ENCODE results near the gene MRGPRD.
"Not testable (repeated sequence)": the region's sequence is repeated elsewhere in the genome, so short reads cannot be mapped to it uniquely, and the experiment has no call there.

Gene MRGPRD

DNA sequence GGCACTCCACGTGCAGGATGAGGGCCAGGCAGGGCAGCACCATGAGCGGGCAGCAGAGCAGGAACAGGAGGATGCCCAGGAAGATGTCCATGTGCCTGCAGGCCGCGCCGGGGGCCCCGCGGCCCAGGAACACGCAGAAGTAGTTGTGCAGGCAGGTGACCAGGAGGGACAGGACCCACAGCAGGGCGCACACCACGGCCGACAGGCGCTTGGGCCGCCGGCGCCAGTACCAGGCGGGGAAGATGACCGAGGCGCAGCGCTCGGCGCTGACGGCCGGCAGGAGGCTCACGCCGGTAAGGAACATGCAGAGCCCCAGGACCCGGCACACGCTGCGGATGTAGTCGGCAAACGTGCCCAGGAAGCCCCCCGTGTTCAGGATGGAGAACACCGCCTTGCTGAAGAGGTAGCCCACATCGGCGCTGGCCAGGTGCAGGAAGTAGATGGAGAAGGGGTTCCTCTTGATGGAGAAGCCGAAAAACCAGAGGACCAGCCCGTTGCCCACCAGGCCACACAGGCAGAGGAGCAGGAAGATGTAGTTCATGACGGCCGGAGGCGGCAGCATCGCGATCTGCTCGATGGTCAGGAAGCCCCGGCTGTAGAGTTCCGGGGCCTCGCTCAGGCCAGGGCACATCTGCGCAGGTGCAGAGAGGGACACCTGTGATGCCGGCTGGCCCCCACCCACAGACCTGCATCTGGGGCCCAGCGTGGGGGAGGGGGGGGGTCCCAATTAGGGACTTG, 25.0 kb upstream of the MRGPRD start:
- DNase-seq: no peak

DNA sequence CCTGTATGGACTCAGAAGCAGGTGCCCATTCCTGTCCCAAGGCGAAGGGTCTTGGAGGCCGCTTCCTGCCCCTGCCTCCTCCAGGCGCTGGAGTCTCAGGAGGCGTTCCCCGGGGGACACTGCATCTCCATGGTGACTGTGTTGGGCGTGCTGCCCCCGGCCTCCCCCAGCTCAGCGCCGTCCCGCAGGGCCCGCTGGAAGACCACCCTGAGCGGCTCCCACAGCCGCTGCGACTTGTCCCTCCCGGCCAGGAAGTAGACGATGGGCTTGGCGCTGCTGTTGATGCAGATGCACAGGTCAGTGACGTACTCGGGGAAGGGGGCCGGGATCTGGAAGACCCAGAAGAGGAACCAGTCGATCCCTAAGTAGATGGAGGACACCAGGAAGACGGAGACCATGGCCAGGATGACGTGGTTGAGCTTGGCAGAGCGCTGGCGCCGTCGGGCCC, 24.4 kb upstream of the MRGPRD start:
- DNase-seq: no peak

DNA sequence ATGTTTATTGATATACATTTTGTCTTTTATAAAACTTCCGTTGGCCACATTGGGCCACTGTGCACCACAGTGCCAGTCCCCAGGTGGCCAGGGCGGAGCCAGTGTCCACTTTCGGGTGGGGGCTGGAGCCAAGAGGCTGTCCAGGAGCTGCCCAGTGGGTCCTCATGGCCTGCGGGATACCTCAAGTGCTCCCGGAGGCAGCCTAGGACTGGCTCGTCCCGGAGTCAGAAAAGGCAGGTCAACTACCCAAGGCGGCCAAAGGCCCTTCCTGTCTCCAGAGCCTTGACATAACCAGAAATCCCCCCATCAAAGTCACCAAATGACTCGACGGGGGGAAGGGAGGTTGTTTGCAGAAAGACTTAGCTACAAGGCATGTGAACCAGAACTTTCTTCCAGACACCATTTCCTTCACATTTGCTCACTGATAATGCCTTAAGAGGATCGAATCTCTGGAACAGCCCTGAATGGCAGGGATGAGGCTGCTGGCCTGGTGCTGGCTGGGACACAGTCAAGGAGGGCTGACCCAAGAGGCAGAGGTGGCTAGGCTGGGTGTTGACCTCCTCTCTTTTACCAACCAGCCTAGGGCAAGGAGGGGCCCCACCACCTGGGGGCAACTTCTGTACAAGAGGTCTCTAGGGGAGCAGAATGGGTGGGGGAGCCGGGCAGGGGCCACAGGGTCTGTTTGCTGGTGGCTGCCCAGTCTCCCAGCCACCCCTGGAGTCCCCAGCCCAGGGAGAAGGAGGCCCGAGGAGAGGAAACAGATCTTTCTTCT, 23.8 kb upstream of the MRGPRD start:
- DNase-seq: no peak

DNA sequence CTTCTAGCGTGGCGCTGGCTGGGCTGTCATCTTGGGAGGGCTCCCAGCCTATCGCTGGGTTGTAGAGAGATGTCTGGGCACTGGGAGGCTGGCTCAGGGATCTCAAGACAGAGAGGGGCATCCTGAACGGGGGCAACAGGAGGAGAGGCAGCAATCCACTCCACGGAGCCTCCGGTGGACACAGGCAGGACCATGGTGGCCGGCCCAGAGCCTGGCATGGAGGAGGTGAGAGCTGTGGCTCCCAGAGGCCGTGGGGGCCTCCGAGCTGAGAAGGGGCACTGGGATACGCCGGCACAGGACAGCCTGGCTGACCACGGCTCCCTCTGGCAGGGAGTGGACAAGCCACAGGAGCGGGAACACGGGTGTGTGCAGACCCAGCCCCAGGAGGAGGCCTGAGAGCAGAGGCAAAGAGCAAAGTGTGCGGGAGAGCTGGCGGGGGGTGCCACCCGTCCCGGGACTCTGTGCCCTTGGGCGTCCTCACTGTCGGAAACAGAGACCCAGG, 23.1 kb upstream of the MRGPRD start:
- no peak for DNase-seq

DNA sequence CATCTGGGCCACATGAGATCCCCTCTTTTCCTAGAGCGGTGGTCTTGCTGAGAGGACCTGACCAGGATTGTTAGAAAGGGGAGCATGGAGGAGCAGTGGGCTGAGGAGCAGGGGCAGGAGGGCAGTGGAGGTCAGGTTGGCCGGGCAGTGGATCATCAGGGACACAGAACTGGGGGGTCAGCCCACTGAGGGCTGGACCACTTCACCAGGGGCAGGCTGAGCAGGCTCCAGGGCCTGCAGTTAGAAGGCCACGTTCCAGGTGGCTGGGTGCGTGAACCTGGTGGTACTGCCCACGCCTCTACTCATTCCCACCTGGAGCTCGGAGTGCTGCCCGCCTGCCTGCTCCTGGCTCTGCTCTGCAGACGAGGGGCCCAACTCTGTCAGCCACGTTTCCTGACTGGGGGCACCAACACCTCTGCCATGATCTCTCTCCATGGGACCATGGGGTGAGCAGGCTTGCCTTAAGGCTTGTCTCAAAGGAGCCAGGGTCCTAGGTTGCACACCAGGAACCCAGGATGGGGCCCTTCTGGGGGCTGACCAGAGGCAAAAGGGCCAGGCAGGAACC, 22.6 kb upstream of the MRGPRD start:
- no peak for DNase-seq

DNA sequence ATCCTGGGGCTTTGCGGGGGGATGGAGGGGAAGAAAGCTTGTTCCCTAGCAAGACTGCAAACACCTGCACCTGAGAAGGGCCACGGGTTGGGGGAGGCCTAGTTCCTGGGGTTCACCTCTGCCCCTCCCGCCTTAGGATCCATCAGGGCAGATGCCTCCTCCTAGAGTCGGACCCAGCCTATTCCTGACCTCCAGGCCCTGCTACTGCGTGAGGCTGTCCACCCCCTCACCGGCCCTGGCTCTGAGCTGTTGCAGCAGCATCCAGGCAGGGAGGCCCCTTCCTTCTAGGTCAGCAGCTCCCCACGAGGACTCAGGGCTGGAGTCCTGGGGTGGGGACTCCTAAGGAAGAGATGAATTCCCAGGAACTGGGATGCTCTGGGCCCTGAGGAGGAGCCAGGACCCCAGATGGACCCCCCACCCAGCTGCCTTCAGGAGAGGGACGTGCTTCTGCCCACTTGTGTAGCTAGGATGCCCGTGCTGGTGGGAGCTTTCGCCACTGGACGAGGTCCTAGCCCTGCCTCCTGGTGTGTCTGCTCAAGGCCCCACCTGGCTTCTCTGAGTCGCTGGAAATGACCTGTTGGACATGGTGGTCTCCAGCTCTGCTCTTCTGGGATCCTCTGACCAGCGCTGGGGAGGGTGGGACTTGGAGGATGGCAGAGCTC, 21.9 kb upstream of the MRGPRD start:
- no peak for DNase-seq

DNA sequence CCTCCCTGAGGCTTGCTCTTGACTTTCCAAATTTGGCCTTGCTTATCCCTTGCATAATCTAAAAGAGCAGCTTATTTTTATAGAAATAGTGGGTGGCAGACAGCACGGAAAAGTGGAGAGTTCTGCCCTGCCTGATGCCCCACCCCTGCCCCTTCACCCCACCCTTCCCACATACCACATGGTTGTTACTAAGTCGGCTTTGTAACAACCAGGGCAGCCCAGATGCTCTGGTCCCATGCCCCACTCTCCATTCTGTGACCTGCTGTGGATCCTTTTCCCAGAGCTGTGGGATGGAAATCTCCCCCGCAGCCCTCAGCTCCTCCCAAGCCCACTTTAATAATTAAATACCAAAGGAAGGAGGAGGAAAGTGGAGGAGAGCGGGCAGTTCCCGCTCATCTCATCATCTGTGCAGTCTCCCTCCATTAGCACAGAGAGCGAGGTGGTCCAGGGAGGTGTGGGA, 21.4 kb upstream of the MRGPRD start:
- no peak for DNase-seq

DNA sequence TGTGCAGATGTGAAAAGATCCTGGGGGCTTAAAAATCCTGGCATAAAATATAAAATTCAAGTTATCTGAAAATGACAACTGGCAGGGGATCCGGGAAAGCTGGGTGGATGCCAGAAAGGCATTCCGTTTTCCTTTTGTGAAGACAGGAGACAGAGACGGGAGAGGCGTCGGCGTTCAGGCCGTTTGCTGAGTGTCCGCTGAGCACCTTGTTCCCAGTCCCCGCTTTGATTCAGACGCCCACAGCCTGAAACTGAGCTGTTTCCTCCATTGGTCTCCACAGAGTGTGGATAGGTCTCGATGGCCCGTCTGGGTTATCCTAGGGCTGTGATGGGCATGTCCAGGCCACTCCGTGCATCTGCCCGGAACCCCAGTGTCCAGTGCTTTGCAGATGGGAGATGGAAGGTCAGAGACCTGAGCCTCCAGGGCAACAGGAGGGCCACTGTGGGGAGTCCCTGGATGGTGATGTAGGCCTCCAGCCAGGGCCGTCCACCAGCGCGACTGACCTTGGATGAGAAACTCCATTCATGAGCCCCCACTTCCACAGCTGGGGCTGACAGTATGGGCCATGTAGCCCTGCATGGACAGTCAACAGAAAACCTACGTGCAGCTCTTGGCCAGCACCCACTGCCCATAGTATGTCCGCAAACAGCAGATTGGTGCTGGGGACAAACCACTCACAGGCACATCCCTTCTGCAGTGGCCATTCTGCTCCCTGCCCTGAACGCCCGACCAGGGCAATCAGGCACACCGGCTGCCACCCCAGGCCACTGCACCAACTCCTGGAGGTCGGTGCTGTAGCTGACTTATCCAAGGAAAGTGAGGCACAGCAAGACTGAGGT, 20.7 kb upstream of the MRGPRD start:
- DNase-seq: no peak

DNA sequence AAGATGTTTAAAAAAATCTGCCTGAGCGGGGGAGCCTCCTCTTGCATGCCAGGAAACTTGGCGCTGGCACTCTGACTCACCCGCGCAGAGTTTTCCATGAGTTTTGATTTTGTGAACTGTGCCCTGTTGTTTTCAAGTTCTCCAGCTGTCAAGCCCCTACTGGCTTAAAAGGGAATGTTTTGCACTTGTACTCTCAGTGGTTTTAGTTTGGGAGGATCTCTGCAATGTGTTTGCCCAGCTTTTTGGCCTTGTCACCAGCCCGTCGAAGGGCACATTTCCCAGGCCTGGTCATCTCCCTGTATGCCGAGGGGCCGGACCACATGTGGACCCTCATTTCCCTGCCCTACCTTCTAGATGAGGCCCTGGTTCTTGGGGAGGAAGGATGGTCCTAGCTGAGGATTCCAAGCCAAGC, 20.1 kb upstream of the MRGPRD start:
- no peak for DNase-seq

DNA sequence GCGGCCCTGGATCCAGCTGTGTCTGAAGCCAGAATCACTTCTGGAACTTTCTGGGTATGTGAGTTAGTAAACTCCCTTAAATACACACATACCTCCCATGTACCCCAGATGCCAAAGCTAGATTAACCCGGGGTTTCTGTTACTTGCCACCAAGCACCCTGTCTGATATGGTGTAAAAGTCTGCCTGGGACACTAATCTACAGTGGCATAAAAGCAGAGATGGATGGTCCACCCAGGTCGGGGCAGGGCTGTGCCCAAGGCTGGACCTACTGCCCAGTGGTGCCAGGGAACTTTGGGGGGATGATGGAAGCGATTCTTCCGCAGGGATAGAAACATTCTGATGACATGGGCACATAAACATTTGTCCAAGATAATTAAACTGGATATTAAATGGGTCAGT, 19.6 kb upstream of the MRGPRD start:
- no peak for DNase-seq

DNA sequence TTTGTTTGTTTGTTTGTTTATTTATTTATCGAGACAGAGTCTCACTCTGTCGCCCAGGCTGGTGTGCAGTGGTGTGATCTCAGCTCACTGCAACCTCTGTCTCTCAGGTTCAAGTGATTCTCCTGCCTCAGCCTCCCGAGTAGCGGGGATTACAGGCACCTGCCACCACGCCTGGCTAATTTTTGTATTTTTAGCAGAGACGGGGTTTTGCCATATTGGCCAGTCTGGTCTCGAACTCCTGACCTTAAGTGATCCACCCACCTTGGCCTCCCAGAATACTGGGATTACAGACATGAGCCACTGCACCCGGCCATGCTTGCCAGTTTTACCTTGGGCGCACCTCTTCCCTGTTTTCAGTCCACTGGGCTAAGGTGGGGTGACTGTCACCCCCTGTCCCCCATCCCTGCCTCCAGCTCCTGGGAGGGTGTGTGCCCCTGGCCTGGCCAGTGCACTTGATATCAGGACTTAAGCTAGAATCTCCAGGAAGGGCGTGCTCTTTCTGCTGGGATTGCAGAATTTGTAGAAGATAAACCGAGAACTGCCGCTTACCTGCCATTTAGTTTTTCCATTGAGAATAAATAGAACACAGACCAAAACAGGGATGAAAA, 19.1 kb upstream of the MRGPRD start:
- DNase-seq: not testable (repeated sequence)

DNA sequence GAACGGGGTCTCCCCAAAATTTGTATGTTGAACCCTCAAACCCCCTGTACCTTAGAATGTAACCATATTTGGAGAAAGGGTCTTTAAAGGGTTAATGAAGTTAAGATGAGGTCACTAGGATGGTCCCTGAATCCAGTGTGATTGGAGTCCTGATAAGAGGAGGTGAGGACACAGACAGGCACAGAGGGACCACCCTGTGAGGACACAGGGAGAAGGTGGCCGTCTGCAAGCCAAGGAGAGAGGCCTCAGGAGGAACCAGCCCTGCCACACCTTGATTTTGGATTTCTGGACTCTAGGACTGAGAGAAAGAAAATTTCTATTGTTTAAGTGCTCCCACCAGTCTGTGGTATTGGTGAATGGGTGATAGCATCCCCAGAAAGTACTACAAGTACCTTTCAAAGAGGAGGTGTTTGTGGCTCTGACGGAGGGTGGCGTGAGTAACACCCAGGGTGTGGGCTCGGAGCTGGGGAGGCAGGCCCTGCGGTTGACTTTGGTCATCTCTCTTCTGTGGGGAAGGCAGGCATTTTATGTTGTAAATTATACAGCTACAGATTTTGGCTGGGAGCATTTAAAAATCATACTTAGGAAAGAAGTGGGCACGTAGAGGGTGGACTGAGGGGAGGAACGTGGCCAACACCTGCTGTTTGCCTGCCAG, 18.4 kb upstream of the MRGPRD start:
- no peak for DNase-seq

DNA sequence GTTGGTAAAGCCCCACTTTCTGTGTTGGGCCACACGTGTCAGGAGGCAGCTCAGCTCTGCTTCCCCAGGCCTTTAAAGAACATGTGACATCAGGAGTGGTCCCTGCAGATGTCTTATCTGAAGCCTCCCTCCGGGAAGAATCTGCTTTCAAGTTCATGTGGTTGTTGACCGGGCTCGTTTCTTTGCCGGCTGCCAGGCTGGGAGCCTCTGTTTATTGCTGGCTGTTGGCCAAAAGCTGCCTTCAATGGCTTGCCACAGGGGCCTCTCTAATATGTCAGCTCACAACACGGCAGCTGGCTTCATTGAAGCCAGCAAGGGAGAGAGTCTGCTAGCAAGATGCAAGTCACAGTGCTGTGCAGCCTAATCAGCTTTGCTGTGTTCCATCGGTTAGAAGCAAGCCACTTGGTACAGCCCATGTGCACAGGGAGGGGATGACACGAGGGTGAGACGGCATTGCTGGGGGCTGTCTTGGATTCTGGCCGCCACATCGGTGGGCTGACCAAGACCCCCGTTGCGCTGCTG, 17.7 kb upstream of the MRGPRD start:
- DNase-seq: no peak

DNA sequence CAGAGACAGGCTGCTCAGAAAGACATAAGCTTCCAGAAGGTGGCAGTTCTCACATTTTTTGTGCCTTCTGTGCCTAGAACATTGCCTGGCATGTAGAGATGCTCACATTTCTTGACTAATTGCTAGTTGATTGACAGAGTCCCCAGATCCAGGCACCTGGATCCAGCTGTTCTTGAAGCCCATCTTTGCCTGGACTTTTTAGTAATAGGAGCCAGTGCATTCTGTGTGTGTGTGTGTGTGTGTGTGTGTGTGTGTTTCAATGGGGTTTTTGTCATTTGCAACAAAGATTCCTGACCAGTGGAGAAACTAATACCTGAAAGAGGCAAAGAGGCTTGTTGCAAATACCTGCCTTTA, 17.2 kb upstream of the MRGPRD start:
- DNase-seq: no peak

DNA sequence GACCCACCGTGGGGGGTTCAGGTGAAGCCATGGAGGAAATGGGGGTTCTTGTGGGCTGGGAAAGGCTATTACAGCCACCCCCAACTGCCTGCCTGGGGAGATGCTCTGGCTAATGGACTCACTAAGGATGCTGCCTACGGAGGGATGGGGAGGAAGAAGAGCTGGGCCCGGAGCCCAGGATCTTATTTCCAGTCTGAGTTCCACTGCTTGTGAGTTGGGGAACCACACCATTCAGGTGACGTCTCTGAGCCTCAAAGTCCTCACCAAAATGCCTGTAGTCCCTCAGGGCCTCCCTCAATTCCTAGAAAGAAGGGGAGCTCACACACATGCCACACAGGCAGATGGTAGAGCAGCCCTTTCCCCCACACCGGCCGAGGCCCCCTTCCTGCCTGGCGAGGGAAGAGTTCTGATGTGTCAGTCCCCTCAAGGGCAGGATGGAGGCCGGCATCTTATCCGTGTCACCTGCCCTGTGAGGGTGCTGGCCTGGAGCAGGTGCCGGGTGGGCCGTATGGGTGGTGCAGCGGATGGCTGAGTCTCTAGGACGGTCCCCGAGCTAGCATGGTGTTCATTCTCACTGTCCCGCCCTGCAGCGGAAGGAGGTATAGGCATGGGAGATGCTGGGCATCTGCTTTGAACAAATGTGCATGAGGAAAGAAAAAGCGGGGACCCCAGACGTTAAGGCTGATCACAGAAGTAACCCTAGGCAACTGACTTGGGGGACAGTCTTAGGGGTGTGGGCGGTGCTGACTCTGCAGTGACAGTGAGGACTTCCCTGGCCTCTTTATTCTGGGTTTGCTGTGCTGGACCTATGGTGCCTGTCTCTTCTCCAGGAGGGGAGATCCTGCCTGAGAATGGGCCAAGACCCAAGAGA, 16.6 kb upstream of the MRGPRD start:
- no peak for DNase-seq

DNA sequence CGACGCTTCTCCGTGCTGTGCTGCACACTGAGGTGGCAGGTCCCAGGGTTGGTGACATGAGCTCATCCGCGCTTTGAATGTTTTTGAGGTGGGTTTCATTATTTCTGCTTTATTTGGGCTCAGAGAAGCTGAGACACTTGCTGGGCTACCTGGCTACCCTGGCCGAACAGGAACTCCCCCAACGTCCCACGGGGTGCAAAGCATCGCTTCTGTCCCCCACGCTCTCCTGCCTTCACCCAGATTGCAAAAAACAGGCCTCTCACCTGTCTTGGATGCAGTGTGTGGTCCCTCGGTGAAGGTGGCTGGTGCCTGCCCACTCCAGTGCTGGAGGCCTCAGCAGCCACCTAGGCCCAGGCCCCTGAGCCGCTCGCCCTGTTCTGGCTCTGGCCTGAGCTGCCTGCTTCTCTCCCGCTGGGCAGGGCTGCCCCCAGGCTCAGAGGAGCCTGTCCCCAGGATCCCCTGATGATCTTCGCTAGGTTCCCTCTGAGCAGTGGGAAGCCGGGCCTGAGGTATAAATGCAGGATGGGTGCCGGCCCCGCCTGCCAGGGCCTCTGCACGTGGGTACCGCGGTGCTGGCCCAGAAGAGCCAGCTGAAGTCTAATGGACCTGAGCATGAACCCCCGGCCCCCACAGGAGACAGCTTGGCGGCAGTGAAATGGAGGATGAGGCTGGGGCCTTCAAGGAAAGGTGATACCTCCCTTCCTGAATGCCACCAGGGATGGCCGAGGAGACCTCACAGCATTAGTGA, 15.8 kb upstream of the MRGPRD start:
- no peak for DNase-seq

DNA sequence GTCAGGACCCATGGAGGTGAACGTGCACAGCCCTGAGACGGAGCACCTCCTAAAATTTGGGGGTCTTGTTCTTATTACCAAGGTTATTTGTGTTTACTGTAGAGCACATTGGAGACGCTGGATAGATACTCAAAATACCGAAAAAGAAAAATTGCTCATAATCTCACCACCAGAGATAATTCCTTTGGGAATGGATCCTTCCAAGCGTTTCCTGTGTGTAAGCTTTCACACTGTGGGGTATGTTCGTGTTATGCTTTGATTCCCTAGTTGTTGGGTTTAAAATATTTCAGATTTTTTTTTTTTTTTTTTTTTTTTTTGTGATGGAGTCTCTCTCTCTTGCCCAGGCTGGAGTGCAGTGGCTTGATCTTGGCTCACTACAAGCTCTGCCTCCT, 14.1 kb upstream of the MRGPRD start:
- DNase-seq: no peak

DNA sequence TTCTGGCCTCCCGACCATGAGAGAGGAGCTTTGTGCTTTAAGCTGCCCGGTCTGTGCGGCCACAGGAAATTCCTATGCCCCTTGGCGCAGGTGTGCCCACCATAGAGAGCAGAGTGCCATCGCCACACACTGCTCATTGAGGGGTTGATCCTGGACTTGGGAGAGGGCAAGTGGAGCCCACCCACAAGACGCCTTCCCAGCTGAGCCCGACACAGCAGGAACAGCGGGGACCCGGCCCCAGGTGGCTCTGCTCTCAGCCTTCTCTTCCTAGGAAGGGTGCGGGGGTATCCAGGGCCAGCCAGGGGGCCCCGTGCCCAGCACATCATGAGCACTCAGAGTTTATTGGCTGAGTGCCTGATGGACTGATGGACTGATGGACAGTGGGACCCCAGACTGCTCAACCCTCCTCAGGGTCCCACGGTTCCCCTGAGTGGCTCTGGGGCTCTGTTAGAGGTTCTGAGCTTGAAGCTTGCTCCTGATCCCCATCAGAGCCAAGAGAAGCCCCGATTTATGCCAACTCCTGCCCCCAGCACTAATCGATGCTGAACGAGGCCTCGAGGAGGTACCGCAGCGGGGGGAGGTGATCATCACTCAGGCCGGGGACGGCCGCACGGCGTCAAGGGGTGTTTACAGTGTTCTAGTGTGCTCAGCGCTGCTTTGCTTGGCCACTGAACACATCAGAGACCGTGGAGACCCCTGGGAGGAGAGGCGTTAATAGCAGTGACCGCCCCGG, 13.5 kb upstream of the MRGPRD start:
- DNase-seq: no peak

DNA sequence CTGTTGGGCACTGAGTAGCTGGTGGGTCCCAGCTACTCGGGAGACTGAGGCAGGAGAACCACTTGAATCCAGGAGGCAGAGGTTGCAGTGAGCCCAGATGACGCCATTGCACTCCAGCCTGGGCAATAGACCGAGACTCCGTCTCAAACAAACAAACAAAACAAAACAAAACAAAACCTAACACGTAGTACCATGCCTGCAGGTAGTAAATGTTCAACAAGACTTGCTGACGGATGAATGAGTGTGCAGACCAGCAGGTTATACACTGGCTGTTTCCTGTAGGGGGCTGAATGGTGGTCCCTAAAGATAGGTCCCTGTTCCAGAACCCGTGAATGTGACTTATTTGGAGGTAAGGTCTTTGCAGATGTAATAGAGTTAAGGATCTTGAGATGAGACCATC, 12.8 kb upstream of the MRGPRD start:
- DNase-seq: no peak
